BLaER1 treated with 17β-estradiol and CSF1 and Interleukin-3, amounts not matched to agents 10 nM and 100 nM (cell line): Measurements from ENCODE around the gene PNPO.

ENCODE experiments used
- H3K27ac ChIP-seq, 11 experiments: shearing (Covaris generic); formaldehyde crosslinking; 2 replicates each; pipeline ENCODE4 v1.8.1; 2022
- H3K27me3 ChIP-seq, 11 experiments: shearing (Covaris generic); formaldehyde crosslinking; 2 replicates each; pipeline ENCODE4 v1.8.1; 2022
- H3K36me3 ChIP-seq, 11 experiments: shearing (Covaris generic); formaldehyde crosslinking; 2 replicates each; pipeline ENCODE4 v1.8.1; 2022
- H3K4me1 ChIP-seq, 10 experiments: shearing (Covaris generic); formaldehyde crosslinking; 2 replicates each; pipeline ENCODE4 v1.8.1; 2022
- H3K4me2 ChIP-seq, 11 experiments: shearing (Covaris generic); formaldehyde crosslinking; 2 replicates each; pipeline ENCODE4 v1.8.1; 2022
- H3K4me3 ChIP-seq, 10 experiments: shearing (Covaris generic); formaldehyde crosslinking; 2 replicates each; pipeline ENCODE4 v1.8.1; 2022
- H3K9ac ChIP-seq, 11 experiments: shearing (Covaris generic); formaldehyde crosslinking; 2 replicates each; pipeline ENCODE4 v1.8.1; 2022
- H3K9me3 ChIP-seq, 11 experiments: shearing (Covaris generic); formaldehyde crosslinking; replicated peaks in 1 of 11; 2 replicates each; pipeline ENCODE4 v1.8.1; 2022
- H4K20me1 ChIP-seq, 11 experiments: shearing (Covaris generic); formaldehyde crosslinking; 2 replicates each; pipeline ENCODE4 v1.8.1; 2022
- Cebpa-rat ChIP-seq, 11 experiments: shearing (Covaris generic); IDR thresholded peaks; 2 replicates each; pipeline ENCODE4 v1.8.1; 2022

PNPO gene

DNA sequence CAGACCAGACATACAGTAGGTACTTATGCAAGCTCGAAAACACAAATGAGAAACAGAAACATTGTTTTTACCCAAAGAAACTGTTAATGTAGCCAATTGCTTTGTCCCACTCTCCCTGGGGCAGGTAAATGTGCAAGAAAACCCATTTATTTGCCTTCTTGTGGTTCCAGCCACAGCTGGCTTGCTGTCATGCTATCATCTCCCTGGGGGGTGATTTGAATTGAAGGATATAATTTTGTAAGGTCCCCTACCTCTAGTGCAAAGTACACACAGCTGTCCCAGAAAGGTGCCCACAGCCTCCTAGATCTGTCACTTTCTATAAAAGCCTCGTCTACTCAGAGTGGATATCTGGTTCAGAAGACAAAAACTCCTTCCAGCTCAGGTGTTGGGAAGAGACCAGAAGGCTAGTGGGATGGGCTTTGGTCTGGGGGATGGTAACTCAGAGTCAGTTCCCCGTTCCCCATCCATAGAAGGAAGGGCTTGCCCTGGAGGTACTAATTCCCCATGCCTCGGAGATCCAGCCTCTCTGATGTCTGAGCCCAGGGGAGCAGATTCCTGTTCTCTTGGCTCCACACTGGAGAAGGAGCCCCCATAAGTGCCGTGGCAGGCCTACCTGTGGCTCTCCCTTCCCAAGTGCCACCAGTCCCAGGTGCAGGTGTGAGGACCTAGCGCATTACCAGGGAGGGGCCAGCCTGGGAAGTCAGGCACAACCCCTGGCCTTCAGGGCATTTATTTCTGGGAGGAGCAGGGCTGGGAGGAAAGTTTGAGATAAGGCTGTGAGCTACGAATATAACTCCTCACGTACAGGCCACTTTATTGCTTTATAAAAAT, 18.7 kb downstream of the PNPO start:
- H3K27ac ChIP-seq: no peak overlapping the region

DNA sequence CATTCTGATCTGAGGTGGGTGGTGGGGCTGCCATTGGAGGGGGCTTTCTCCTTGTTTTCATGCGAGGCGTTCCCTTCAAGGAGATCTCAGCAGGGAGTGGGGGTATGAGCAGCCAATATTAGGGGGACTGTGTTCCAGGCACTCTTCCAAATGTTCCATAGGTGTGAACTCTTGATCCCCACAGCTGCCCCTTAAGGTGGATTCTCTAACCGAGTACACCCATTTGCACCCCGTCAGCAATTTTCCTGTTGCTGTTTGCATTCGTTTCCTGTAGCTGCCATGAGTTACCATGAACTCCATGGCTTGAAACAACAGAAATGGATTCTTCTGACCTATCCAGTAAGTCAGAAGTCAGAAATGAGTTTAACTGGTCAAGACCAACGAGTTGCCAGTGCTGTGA, 20.0 kb downstream of the PNPO start:
- Histone ChIP-seq H3K4me3 (no peak overlapping the region), H3K9ac (no peak overlapping the region), H3K4me2 (no peak overlapping the region), H3K36me3 (no peaks in the 10 kb centered on the region), H3K9me3 (no peaks in the 10 kb centered on the region), H3K27me3 (no peaks in the 10 kb centered on the region), H4K20me1 (0 out of 22 replicates have a peak, but pooled peaks cover 0 to 15% (median 0%) of the 10 kb centered on the region in 11 experiments), H3K27ac (no peak overlapping the region), H3K4me1 (peaks cover 0 to 31% (median 19%) of the 10 kb centered on the region in 10 experiments; a peak in 14 of 20 replicates)
- no peak for TF ChIP-seq Cebpa-rat (IDR thresholded peaks at IDR 0.05)

More for the DNA sequence above, 18.7 kb downstream of the PNPO start:
- H4K20me1 ChIP-seq: 0 out of 22 replicates have a peak, but pooled peaks cover 0 to 15% (median 0%) of the 10 kb centered on the region in 11 experiments
- no peaks in the 10 kb centered on the region for H3K27me3 ChIP-seq
- TF ChIP-seq Cebpa-rat (IDR thresholded peaks at IDR 0.05): no peak
- peaks cover 0 to 36% (median 19%) of the 10 kb centered on the region in 10 experiments; a peak in 14 of 20 replicates for H3K4me1 ChIP-seq
- H3K9ac ChIP-seq: no peak overlapping the region
- H3K9me3 ChIP-seq: no peaks in the 10 kb centered on the region
- H3K36me3 ChIP-seq: no peaks in the 10 kb centered on the region; a peak in 1 of 22 replicates
- no peak overlapping the region for H3K4me2 ChIP-seq
- no peak overlapping the region for H3K4me3 ChIP-seq

DNA sequence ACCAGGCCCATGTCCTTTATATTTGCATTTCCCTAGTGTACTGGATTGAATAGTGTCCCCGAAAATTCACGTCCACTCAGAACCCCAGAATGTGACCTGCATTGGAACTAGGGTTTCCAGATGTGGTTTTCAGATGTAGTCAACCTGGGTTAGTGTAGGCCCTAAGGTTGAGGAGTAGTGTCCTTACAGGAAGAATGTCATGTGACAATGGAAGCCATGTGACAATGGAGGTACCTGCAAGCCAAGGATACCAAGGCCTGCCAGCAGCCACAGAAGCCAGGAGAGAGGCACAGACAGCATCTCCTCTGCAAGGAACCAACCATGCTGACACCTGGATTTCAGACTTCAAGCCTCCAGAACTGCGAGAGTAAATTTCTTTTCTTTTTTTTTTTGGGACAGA, 21.5 kb downstream of the PNPO start:
- H3K9ac ChIP-seq: no peak overlapping the region
- H3K4me1 ChIP-seq: peaks cover 0 to 16% (median 5%) of the 10 kb centered on the region in 10 experiments; a peak in 13 of 20 replicates
- no peak overlapping the region for H3K4me2 ChIP-seq
- TF ChIP-seq Cebpa-rat (IDR thresholded peaks at IDR 0.05): no peak
- H3K27ac ChIP-seq: no peak overlapping the region
- no peaks in the 10 kb centered on the region for H3K27me3 ChIP-seq
- no peak overlapping the region for H3K4me3 ChIP-seq
- H4K20me1 ChIP-seq: 0 out of 22 replicates have a peak, but pooled peaks cover 0 to 5% (median 0%) of the 10 kb centered on the region in 11 experiments
- H3K9me3 ChIP-seq: no peaks in the 10 kb centered on the region
- no peaks in the 10 kb centered on the region for H3K36me3 ChIP-seq

DNA sequence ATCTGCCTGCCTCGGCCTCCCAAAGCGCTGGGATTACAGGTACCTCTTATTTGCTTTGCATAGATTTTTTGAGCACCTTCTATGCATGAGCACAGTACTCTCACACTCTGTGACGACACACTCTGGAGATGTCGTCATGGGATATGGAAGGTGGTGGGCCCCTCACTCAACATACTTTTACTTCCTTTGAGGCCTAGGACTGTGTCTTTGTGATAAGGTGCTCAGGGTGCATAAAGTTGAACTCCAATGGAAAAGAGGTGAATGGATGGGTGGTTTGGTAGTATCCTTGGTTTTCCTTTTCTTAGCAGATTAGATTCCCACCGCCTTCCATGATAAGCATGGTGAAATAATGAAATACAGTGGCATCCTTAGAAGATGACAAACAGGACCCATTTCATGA, 23.5 kb downstream of the PNPO start:
- Histone ChIP-seq H3K36me3 (no peaks in the 10 kb centered on the region), H3K4me3 (no peak overlapping the region), H3K27ac (no peak overlapping the region), H3K4me2 (no peak overlapping the region), H3K4me1 (peaks cover 0 to 7% (median 2%) of the 10 kb centered on the region in 10 experiments; a peak in 8 of 20 replicates), H3K9ac (no peak overlapping the region), H3K27me3 (no peaks in the 10 kb centered on the region), H4K20me1 (no peaks in the 10 kb centered on the region), H3K9me3 (no peaks in the 10 kb centered on the region)
- TF ChIP-seq Cebpa-rat (IDR thresholded peaks at IDR 0.05): no peak

DNA sequence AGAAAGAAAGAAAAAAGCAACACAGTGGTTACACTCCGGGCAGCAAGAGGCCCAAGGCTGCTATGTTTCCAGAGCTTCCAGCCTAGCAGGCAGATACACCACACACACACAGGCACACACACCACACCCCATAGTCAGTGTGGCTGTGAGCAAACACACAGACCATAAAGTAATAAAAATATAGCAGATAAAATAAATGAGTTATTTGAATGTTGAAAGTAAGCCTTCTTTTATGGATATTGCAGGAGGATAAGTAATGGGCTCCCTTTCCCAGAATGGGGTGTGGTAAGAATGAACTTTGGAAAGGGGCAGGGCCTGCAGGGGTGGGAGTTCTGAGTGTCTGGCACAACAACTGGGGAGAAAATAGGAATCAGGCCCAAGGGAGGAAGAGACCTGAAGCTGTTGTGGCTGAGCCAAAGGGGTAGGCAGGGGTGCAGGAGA, 24.7 kb downstream of the PNPO start:
- no peak overlapping the region for H3K4me2 ChIP-seq
- no peaks in the 10 kb centered on the region for H3K36me3 ChIP-seq
- H3K27ac ChIP-seq: no peak overlapping the region
- TF ChIP-seq Cebpa-rat (IDR thresholded peaks at IDR 0.05): no peak
- H3K9ac ChIP-seq: no peak overlapping the region
- H4K20me1 ChIP-seq: no peaks in the 10 kb centered on the region
- no peaks in the 10 kb centered on the region for H3K9me3 ChIP-seq
- no peaks in the 10 kb centered on the region for H3K27me3 ChIP-seq
- peaks cover 5 to 13% (median 8%) of the 10 kb centered on the region in 10 experiments for H3K4me1 ChIP-seq
- H3K4me3 ChIP-seq: no peak overlapping the region

DNA sequence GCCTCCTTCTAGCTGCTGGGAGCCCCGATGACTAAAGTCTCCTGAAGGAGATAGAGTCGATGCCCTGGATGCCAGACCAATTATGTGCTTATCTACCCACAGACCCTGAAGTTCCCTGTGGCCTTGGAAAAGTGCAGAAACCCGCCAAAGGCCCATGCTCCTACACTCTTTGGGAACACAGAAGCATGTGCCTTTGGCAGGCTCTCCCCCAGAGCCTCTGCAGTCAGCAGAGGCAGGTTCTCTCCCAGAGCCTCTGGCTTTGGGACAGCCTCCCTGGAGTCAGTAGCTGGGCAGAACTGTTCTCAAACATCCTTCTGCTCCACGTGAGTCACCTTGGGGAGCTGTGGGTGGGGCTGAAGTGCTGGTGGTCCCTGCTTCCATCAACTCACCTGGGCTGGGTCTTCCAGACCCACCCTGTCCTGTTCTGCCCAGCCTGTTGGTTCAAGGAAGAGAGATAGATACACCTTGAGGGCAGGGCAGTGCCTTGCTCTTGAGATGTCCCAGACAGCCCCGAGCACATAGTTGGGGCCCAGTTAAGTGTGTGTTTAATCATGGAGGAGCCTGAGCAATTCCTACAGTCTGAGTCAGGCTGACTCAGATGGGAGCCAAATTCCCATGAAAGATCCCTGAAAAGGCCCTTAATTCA, 26.4 kb downstream of the PNPO start:
- no peak for TF ChIP-seq Cebpa-rat (IDR thresholded peaks at IDR 0.05)
- Histone ChIP-seq H3K4me2 (no peak overlapping the region), H3K9ac (no peak overlapping the region), H3K4me3 (no peak overlapping the region), H3K9me3 (no peaks in the 10 kb centered on the region), H3K27me3 (no peaks in the 10 kb centered on the region), H3K27ac (no peak overlapping the region), H4K20me1 (no peaks in the 10 kb centered on the region), H3K4me1 (peaks cover 18 to 29% (median 24%) of the 10 kb centered on the region in 10 experiments), H3K36me3 (peaks cover 0 to 5% (median 0%) of the 10 kb centered on the region in 11 experiments; a peak in 3 of 22 replicates)

DNA sequence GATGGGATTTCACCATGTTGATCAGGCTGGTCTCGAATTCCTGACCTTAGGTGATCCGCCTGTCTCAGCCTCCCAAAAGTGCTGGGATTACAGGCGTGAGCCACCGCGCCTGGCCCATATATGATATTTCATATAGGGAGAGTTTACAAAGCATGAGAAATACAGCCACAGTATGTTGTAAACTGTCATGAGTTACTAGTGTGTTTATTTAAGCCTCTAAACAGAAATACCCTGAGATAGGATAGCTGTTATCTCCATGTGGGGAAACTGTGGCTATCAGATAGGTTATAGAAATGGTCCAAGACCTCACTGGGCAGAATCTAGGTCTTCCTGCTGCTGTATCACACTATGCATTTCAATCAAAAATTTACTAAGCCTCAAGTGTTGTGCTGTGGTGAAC, 27.5 kb downstream of the PNPO start:
- Histone ChIP-seq H3K9me3 (no peaks in the 10 kb centered on the region), H3K27me3 (no peaks in the 10 kb centered on the region), H4K20me1 (no peaks in the 10 kb centered on the region), H3K4me3 (no peak overlapping the region), H3K27ac (no peak overlapping the region), H3K4me1 (peaks cover 23 to 36% (median 29%) of the 10 kb centered on the region in 10 experiments), H3K36me3 (peaks cover 5 to 14% (median 8%) of the 10 kb centered on the region in 11 experiments), H3K9ac (no peak overlapping the region), H3K4me2 (no peak overlapping the region)
- no peak for TF ChIP-seq Cebpa-rat (IDR thresholded peaks at IDR 0.05)

DNA sequence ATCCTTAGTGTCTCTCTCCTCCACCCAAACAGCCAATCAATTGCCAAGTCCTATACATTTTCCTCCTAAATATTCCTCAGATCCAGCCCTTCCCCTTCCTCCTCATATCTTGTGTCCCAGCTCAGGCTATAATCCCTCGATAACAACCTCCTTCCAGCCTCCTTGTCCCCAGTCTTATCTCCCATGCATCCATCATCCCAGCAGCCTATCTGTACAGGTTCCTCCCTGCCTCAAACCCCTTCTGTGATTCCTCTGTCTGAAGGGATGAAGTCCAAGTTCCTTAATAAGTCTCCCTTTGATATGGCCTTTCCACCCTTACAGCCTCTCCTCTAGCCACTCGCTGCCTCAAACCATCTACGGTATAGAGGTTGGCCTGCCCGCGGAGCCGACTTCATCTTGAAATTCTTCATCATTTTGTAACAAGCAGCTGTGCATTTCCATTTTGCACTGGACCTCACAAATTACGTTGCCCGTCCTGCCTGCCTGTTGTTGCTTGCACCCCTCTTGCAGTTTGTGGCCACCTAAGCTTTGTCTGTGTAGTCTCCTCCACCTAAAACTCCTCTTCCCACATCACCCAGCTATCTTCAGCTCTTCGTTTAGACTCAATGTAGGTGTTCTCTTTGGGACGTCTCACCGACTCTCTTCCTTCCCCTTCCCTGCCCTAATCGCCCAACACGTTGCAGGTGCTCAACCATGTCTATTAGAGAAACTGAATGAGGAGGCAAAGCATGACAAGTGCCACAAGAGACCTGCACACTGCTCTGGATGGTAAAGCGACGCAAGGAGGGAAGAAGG, 28.8 kb downstream of the PNPO start:
- Histone ChIP-seq H3K4me2 (peak overlapping the region; percentile 65 to 97 (median 86)), H4K20me1 (no peaks in the 10 kb centered on the region), H3K9ac (peak overlapping the region in 3 of 11 experiments; percentile 34 to 49 (median 48); a peak in 1 of 22 replicates), H3K36me3 (peaks cover 16 to 26% (median 19%) of the 10 kb centered on the region in 11 experiments), H3K4me1 (peaks cover 23 to 38% (median 31%) of the 10 kb centered on the region in 10 experiments), H3K27me3 (no peaks in the 10 kb centered on the region), H3K9me3 (no peaks in the 10 kb centered on the region), H3K27ac (no peak overlapping the region), H3K4me3 (peak overlapping the region; percentile 10 to 84 (median 54); a peak in 15 of 20 replicates)
- no peak for TF ChIP-seq Cebpa-rat (IDR thresholded peaks at IDR 0.05)
